Measurements from ENCODE around the gene MGME1. TPM values are rescaled to one million over a fixed set of nuclear protein-coding genes. Genes with fewer than 3 reads are reported as not detected.
A peak's percentile ranks its signal among the peaks of the same experiment; 100 is the strongest.

The MGME1 gene
- total and polyA plus RNA-seq, 2 of the 13 experiments (the other 11 are each of a cell fraction or from before 2014, with no cell fraction given) = 36.7 to 66.6 TPM

GRCh38 chr20:17968366-17969277, at the start of gene MGME1, which contains the start of gene SNX5 (continued):
- TF ChIP-seq ZMAT5 (CRISPR knock-in tag; IDR thresholded peaks at IDR 0.05; ENCODE audit: borderline replicate concordance, low read depth) = 0 out of 2 replicates have a peak, but pooled peaks have one; percentile 92
- TF ChIP-seq EHMT2 (IDR thresholded peaks at IDR 0.05; ENCODE audit: borderline replicate concordance, low read depth, low read length) = no peak
- TF ChIP-seq HHEX (CRISPR knock-in tag; IDR thresholded peaks at IDR 0.05) = peak; percentile 54; the same call in 1 of the 2 replicates
- peak; percentile 90 for TF ChIP-seq THYN1 (CRISPR knock-in tag; IDR thresholded peaks at IDR 0.05; ENCODE audit: borderline replicate concordance, low read depth)
- peak; percentile 94 for TF ChIP-seq SALL2 (CRISPR knock-in tag; IDR thresholded peaks at IDR 0.05)
- peak; percentile 94; the same call in 1 of the 2 replicates for TF ChIP-seq GLI4 (CRISPR knock-in tag; IDR thresholded peaks at IDR 0.05; ENCODE audit: borderline replicate concordance)
- peak; percentile 99 for TF ChIP-seq ZSCAN21 (CRISPR knock-in tag; IDR thresholded peaks at IDR 0.05; ENCODE audit: borderline replicate concordance)
- peak; percentile 99 for TF ChIP-seq CREM (IDR thresholded peaks at IDR 0.05)
- TF ChIP-seq CREM (CRISPR knock-in tag; IDR thresholded peaks at IDR 0.05) = peak; percentile 89
- TF ChIP-seq HMGXB3 (CRISPR knock-in tag; IDR thresholded peaks at IDR 0.05; ENCODE audit: borderline replicate concordance) = peak; percentile 95
- peak; percentile 99 for TF ChIP-seq ZNF430 (CRISPR knock-in tag; IDR thresholded peaks at IDR 0.05)
- TF ChIP-seq DRAP1 (CRISPR knock-in tag; IDR thresholded peaks at IDR 0.05) = peak; percentile 99
- TF ChIP-seq ZNF18 (CRISPR knock-in tag; IDR thresholded peaks at IDR 0.05; ENCODE audit: insufficient replicate concordance) = no peak
- peak; percentile 74 for TF ChIP-seq SIN3A (IDR thresholded peaks at IDR 0.05; ENCODE audit: borderline replicate concordance, low read depth, low read length)
- TF ChIP-seq ATF5 (CRISPR knock-in tag; IDR thresholded peaks at IDR 0.05; ENCODE audit: low read depth) = no peak
- no peak for TF ChIP-seq TRIM22 (IDR thresholded peaks at IDR 0.05)
- peak; percentile 99 for TF ChIP-seq BRD4 (CRISPR knock-in tag; IDR thresholded peaks at IDR 0.05)
- peak; percentile 83; the same call in 1 of the 2 replicates for TF ChIP-seq ZNF451 (CRISPR knock-in tag; IDR thresholded peaks at IDR 0.05)
- TF ChIP-seq ZSCAN9 (CRISPR knock-in tag; IDR thresholded peaks at IDR 0.05; ENCODE audit: borderline replicate concordance) = peak; percentile 95
- no peak for TF ChIP-seq SETDB1 (CRISPR knock-in tag; IDR thresholded peaks at IDR 0.05; ENCODE audit: borderline replicate concordance)

Data from HepG2 (cell line).